Eye (tissue), 1 donor: Measurements from ENCODE around the gene PCGF5.
"Not testable (repeated sequence)": the region's sequence is repeated elsewhere in the genome, so short reads cannot be mapped to it uniquely, and the experiment has no call there.

ENCODE experiments used
- DNase-seq: peaks from one replicate; pipeline ENCODE4 v3.0.0-alpha.2; 2015

PCGF5 gene

DNA sequence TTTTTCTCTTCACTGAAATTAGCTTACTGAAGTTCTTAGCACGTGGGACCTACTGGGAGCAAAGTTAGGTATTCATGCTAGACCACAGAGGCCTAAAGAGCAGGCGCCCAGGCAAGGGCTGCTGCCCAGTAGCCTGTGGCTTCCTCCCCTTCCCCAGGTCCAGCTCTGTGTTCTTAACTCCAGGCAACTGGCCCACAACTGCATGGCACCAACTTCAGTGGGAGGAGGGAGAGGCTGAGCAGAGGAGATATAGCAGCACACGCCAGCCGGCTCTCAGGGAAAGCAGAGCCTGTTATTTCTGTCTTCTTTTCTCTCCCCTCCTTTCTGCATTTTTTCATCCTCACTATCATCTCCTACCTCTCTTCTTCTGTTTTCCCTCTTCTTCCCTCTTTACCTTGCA is 67.4 kb downstream of the PCGF5 start:
- no peak for DNase-seq

DNA sequence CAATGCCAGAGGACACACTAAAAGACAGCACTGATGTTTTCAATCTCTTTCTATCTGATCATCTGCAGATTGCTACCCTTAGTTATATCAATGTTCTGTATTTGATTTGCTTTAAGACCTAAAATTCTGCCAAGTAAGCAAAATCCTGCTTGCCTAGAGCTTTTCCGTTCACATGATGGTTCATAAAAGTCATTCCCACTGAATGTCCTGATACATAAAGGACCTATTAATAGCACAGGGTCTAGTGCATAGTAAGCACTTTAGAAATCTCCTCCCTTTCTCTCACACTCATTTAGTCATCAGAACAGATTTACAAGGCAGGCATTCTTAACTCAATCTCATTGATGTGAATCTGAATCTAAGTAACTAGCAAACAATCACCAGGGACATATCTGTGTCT is 68.8 kb downstream of the PCGF5 start:
- DNase-seq, result no peak

DNA sequence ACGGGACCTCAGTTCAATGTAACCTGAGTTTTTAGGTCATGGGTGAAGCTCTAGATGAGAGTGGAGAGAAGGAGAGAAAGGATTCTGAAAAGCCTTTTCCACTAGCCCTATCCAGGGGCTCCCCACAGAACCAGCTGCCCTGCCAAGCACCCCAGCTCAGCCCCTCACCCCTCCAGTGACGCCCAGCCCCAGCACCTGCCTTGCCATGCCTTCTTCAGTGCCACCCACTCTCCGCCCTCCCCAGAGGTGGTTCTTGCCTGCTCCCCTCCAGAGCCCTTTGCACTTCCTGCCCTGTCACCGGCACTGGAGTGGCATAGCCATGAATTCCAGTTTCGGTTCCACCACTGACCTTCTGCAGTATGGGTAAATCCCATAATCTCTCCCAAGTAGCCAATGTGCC is 70.1 kb downstream of the PCGF5 start:
- no peak for DNase-seq

DNA sequence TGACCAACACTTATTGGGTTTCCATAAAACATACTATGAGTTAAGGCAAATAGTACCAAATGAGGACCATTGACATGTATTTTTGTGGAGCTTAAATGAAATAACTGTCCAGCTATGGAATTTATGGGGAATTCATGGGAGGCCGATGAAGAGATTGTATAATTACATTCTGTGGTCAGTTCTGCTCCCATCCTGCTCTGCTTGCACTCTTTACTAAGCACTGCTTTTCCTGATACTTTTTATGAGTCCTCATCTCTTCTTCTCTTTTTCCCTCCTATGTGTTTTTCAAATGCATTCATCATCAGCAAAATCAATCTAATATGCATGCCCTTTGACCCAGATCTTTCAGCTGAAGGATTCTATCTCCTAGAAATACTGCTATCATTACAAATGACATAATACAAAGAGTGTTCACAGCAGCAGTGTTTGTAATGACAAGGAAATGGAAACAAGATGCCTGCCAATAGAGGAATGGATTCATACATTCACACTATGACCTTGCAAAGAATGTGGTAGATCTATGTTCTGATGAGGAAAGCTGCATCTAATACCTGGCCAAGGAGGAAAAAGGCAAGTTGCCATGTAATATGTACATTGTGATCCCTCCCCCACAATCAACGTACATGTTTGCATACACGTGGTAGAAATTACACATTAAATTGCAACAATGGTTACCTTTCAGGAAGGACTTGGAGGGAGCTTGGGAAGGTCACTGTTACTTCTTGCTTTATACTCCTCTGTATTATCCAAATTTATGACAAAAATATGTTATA is 73.9 kb downstream of the PCGF5 start:
- DNase-seq, result no peak

DNA sequence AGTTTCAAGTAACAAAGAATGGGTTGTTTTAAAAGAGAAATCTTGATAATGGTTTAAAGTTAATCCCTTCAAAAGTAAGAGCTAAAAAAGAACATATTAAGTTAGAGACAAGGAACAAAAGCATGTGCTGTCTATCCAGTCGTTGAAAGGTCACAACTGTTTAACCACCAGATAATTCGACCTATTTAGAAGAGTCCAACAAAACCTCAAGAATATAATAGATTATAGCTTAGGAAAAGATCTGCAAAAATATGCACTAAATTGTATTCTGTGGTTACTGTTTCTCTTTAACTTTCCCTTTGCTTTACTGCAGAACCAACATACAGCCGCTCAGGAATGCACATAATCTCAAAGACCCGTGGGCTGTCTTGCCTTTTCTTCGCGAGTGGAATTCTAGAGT is 74.9 kb downstream of the PCGF5 start:
- DNase-seq, result no peak

DNA sequence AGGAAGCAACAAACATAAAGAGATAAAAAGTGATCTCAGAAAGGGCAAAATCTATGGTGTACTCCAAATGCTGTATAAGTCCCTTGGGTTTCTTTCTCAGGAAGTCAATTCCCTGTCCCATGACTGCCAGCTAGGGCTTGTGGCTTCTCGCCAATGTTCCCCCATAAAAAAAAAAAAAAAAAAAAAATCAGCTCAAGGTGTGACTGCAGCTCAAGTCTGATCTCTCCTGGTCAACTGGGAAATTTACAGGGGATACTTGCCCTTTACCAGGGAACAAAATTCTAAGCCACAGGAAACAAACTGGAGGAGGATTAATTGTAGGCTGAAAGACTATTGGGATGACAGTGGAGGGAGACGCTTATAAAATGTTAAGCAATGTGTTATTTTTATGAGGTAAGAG is 76.0 kb downstream of the PCGF5 start:
- DNase-seq, result no peak

DNA sequence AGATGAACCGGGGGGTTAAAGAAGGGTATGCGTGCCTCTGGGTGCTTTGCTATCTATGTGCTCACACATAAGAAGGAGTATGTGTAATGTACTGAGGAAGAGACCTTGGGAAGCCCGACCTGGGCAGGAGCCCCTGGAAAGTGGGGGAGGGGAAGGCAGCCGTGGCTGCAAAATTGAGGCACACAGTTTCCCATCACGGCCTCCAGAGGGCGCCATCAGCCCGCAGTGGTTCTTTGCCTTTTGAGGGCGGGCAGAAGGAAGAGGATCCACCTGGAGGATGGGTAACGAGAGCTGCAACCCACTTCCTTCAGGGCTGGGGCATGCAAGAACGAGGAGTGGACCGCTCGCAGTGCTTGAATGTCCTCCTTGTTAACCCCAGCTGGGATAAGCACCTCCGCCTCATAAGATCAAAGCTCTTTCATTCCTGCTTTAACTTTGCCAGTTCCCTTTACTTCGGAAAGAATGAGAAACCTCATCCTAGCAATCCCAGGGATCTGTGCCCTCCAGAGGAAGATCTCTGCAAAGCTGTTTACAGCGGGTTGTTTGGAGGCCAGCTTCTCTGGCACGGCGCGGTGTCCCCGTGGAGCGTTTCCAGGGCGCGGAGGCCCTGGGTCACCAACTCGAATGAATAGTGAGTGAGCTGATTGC is 77.9 kb downstream of the PCGF5 start:
- DNase-seq, result peak; percentile 94

DNA sequence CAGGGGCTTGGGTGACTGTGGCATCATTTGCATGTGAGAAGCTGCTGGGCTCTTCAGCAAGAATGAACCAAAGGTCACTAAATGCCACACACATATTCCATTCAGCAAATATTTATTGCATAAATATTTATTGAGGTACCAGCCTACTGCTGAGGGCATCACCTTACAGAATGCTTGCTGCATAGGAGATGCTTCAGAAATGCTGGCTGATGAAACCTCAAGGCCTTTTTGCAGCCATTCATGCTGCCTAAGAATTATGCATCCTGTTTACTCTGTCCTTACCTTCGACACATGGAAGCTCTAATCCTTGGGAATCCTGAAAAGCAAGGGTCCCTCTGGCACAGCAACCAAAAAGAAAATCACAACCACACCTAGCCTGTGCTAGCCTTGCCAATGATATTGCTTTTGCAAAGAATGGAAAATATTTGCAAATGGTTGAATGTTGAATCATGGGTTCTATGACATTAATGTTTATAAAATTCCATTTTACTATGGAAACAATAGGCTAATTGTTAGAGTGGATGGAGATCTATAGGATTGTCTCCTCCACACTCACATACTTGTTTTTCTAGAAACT is 79.6 kb downstream of the PCGF5 start:
- DNase-seq, result no peak

DNA sequence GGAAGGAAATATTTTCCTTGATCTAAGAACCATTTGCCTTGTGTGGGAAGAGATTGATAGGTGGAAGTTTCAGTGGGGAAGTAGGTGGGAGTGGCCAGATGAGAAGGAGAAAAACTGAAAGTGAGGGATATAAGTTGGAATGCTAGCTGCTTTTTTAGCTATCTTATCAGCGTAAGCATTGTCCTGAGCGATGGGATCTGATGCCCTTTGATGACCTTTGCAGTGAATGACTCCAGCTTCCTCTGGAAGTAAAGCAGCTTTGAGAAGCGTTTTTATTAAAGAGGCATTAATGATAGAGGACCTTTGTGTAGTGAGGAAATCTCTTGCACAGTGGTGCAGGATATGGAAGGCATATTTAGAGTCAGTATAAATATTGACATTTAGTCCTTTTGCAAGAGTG is 82.5 kb downstream of the PCGF5 start:
- not testable (repeated sequence) for DNase-seq

DNA sequence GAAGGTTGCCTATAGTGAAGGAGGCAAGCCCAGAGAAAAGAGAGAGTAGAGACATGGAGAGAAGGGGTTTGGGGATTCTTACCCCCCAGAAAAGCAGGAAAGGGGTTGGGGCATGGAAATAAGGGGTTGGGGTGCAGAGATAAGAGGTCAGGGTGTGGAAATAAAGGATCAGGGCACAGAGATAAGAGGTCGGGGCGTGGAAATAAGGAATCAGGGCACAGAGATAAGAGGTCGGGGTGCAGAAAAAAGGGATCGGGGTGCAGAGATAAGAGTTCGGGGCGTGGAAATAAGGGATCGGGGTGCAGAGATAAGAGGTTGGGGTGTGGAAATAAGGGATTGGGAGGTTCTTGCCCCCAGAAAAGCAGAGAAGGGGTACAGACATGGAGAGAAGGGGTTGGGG is 85.5 kb downstream of the PCGF5 start:
- DNase-seq, result not testable (repeated sequence)

DNA sequence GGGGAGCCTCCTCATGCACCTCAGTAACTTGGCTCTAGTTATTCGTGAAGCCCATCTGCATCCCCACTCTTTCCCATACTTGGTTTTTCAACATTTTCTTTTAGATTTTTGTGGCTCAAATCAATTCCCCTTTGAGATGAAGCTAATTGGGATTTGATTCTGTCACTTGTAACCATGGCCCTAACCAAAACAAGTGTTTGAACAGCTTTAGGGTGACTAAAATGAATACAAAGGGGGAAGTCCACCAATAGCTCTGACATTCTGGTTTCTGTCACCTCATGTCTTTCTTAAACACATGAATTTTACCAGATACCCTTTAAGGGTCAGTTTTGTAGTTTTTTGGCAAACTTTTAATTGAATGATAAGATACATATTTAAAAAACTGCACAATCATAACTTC is 87.0 kb downstream of the PCGF5 start:
- DNase-seq, result no peak

DNA sequence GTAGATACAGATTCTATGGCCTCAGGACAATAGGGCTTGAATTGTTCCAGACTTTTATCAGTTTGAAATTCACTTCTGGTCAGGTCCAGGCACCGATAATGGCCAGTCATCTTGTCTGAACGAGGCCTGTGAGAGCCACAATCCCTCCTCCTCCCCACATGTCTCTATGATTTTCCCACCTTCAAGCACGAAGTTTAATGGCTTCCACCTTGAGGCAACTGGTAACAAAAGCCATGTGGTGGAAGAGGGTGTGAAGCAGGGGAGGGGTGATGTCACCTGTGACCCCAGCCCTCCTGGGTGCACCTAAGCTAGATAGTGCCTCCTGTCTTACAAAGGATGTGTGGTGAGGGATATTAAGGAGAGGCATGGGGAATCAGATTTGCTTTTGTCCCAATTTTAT is 89.2 kb downstream of the PCGF5 start:
- DNase-seq, result no peak

DNA sequence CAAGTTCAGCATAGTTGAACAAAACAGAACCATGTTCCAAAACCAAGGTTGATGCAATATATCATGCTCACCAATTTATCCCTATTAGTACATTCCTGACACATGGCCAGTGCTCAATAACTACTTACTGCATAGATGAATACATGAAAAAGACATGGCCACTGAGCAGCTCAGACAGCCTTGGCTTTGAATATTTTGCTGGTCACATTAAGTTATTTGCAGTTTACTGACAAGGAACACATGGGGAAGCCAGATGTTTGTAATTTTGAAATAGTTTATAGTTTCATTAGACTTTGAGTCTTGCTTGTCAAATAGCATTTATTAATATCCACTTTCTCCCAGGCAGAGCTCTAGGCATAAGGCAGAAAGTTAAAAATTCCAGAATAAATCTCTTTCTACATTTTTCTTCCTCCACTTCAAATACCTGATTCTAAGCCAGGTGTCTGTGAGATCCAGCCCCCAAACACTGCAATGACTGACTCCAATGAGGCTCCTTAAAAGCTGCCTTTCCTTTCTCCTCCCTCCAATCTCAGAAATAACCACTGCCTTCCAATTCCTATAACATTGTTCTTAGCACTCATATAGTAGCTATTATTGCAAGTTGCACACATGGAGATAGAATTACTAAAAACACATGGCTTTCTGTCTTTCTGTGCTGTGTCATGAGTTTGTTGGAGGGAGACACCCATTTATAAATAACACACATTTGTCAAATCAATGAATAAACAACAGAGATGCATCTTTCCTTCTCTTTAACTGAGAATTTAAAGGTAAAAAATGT is 91.3 kb downstream of the PCGF5 start:
- DNase-seq, result peak; percentile 30

DNA sequence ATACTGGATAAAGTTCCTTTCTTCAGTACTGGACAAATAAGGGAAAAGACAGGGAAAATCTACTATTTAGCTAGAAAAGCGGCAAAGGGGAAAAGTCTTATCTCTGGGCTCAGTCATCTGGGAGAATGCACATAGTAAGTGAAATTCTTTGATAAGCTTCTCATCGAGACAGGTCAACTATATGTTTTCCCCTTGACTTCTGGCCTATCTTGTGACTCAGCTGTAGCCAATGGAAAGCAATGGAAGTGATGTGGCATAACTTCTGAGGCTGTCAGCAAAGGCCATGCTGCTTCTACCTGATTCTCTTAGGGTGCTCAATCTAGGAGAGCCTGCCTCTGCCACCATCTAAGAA is 91.9 kb downstream of the PCGF5 start:
- DNase-seq, result no peak

DNA sequence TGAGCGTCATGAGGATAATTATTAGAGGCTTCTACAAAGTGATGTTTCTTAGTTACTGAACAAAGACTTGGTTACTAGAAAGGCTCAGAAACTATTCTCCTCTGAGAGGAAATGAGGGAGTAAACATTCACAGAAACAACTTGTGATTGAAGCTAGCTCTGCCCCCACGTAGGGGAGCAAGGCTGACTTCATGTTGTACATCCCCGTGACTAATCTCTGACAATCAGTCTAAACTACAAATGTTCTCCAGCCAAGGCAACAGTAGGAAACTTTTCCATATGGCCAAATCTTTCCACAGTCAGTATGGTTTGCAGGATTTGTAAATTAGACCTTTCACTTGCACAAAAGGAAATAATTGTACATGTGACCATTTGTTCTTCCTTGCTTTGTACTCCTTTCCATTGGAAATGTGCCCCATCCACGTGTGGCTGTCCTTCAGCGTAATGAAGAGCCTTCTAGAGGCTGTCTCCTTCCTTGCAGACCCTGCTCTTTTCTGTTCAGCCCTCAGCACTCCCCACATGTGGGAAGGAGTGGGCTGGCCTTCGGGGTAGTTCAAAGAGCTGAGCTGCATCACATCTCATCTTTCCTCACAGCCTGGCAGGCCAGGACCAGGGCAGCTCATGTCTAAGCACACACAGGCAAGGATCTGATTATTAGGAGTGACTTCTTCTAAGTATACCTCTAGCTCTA is 93.5 kb downstream of the PCGF5 start:
- peak; percentile 52 for DNase-seq

DNA sequence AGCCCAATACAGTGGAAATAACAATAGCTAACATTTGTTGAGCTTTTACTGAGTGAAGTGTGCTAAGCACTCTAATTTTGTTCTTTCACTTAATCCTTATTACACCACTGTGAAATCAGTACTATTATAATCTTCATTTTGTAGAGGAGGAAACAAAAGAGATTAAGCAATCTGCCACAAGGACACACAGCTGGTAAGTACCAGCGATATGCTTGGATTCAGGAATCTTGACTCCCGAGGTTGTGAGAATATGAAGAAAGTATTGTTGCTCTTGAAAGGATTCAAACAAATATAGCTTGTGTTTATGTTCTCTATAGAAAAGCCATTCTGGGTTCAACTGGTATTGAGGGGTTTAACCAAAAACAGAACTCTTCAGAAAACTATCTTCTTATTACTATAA is 96.0 kb downstream of the PCGF5 start:
- no peak for DNase-seq

DNA sequence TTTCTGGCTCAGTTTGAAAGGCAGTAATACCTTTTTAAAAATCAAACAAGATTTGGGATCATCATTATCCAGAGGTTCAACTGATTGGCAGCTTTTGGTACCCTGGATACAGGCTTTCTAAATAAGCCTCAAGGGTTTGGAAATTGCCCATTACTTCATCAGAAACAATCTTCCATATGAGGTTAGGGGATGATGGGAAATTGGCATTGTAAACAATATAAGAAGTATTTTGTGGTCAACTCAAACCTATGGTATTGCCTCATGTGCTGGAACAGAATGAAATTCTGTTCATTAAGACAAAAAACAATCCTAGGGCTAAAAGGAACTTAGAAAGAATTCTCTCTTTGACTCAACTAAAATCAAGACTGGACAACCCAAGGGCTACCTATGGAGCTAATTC is 97.1 kb downstream of the PCGF5 start:
- no peak for DNase-seq

DNA sequence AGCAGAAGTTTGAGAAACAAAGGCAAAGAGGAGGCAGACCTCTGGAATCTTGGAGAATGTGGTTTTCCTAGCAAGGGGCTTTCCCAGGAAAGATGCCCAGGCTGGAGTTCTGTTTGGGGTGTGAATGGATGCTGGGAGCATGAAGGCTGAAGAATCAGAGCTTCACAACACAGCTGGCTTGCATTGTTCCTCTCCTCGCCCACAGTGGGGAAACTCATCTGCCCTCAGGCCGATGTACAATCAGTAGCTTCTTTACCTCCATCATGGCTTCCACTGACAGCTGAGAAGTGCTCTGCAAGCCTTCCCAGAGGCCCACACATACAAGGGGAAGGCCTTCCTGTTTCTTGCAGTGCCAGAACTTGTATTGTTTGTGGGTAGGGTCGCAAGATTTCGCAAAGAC is 98.9 kb downstream of the PCGF5 start:
- no peak for DNase-seq

DNA sequence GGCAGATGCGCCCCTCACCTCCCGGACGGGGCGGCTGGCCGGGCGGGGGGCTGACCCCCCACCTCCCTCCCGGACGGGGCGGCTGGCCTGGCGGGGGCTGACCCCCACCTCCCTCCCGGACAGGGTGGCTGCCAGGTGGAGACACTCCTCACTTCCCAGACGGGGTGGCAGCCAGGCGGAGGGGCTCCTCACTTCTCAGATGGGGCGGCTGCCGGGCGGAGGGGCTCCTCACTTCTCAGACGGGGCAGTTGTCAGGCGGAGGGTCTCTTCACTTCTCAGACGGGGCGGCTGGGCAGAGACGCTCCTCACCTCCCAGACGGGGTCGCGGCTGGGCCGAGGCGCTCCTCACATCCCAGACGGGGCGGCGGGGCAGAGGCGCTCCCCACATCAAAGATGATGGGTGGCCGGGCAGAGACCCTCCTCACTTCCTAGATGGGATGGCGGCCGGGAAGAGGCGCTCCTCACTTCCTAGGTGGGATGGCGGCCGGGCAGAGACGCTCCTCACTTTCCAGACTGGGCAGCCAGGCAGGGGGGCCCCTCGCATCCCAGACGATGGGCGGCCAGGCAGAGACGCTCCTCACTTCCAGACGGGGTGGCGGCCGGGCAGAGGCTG is 102.9 kb downstream of the PCGF5 start:
- not testable (repeated sequence) for DNase-seq

DNA sequence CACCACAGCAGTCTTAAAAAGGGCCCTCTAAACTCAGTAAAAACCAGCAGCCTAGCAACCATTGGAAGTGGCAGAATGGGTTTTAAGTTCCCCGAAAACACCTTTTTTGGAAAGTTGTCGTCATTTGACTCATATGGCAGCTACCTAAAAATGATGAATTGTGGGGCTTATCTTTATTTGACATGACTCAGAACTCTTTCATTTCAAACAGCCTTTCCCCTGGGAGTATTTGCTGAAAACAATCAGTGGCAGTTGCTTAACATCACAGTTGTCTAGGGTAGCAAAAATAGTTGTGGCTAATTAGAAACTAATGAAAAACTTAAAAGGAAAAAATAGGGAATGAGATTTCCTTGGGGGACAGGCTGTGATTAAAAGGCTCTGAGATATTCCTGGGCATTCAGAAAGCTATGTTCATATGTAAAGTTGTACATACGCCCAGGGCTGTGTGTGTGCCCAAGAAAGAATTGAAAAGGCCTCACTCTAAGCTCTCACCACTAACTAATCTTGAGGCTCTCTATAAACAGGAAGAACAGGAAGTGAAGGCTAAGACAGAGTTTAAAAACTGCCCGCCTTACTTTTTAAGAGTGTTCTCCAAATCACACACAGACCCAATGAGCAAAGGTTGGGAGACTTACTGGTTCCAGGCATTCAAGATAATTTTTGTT is 108.0 kb downstream of the PCGF5 start:
- DNase-seq, result no peak
